ENCODE data around the gene MYO7A. TPM values are rescaled to one million over a fixed set of nuclear protein-coding genes. Genes with fewer than 3 reads are reported as not detected.

MYO7A gene
- total and polyA plus RNA-seq, 2 of the 4 experiments (the other 2 are of a cell fraction): 0.02 TPM; not detected in 1

DNA sequence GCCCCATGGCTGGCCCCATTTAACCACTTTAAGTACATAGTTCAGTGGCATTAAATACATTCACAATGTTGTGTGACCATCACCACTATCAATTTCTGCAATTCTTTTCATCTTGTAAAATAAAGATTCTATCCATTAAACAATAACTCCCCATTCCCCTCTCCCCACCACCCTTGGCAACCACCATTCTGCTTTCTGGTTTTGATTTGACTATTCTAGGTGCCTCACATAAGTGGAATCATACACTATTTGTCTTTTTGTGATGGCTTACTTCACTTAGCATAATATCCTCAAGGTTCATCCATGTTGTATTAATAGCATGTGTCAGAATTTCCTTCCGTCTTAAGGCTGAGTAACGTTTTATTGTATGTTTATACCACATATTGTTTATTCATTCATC lies 7.0 kb downstream of the MYO7A start:
- WGBS, 2 experiments (ENCODE audit: extremely low coverage in 2 of 2, insufficient read length in 1 of 2): no CpG with 5 or more reads among the region's 2 CpGs
- no peak overlapping the region for H3K14ac ChIP-seq (replicated peaks; ENCODE audit: low read depth, low read length)
- H3K27me3 ChIP-seq (ENCODE audit: control insufficient read depth, insufficient read depth, low read length): peaks cover 5% of the 10 kb centered on the region; the same call in 1 of the 2 replicates
- H2BK20ac ChIP-seq (ENCODE audit: low read depth, low read length): no peak overlapping the region
- no peak overlapping the region for H4K8ac ChIP-seq (ENCODE audit: low read depth in 2 of 2, low read length in 2 of 2)
- ATAC-seq (ENCODE audit: low read depth) (no peak), DNase-seq (no peak)
- no peaks in the 10 kb centered on the region for H3K36me3 ChIP-seq (ENCODE audit: control insufficient read depth, insufficient read depth, low read length)
- no peak overlapping the region for H2BK15ac ChIP-seq (ENCODE audit: low read depth, low read length)
- H3K79me1 ChIP-seq (ENCODE audit: low read depth in 1 of 2, low read length in 2 of 2): no peaks in the 10 kb centered on the region
- in situ Hi-C loops (cut with MboI; ENCODE audit: low sequenced_read_pairs) (no loop called here), dilution Hi-C loops (cut with HindIII; ENCODE audit: low sequenced_read_pairs, unreplicated experiment) (no loop called here), intact Hi-C loops (cut with micrococcal nuclease) (no loop called here)
- no peak overlapping the region for H3K4me3 ChIP-seq (ENCODE audit: insufficient read depth, low read depth, low read length)
- no peak overlapping the region for H3K23ac ChIP-seq (ENCODE audit: low read depth, low read length)
- POLR2A ChIA-PET (ENCODE audit: unreplicated experiment): no interaction called here
- BruUV-seq (replicated peaks): no TSS peak
- TF ChIP-seq SMC3 (IDR thresholded peaks at IDR 0.05; ENCODE audit: low read depth, low read length): no peak
- TF ChIP-seq RFX5 (IDR thresholded peaks at IDR 0.05; ENCODE audit: low read depth, low read length): no peak
- no peak overlapping the region for H2BK5ac ChIP-seq (ENCODE audit: low read depth, low read length, poor library complexity, severe bottlenecking)
- peaks cover 4% of the 10 kb centered on the region; the same call in 1 of the 2 replicates for H3K4me1 ChIP-seq (ENCODE audit: control insufficient read depth, insufficient read depth, low read length)
- H3K4ac ChIP-seq (ENCODE audit: low read depth, low read length): no peak overlapping the region
- no peak overlapping the region for H2AK5ac ChIP-seq (ENCODE audit: low read depth, low read length)
- no peak overlapping the region for H4K5ac ChIP-seq (ENCODE audit: low read depth, low read length)
- no peak overlapping the region for H3K18ac ChIP-seq (ENCODE audit: low read depth, low read length)
- CTCF ChIA-PET: no interaction called here
- no peak overlapping the region for H3K9ac ChIP-seq (ENCODE audit: low read depth, low read length)
- H4K91ac ChIP-seq (ENCODE audit: insufficient read depth, low read depth, low read length): no peak overlapping the region
- no peaks in the 10 kb centered on the region for H3K9me3 ChIP-seq (ENCODE audit: control insufficient read depth, insufficient read depth, low read length)
- no peak overlapping the region for H3K4me2 ChIP-seq (ENCODE audit: low read depth, low read length)
- H3K9me1 ChIP-seq (ENCODE audit: insufficient read depth, low read length): no peaks in the 10 kb centered on the region
- no peak overlapping the region for H3K27ac ChIP-seq (ENCODE audit: insufficient read depth, low read length)
- no peak overlapping the region for H3K56ac ChIP-seq (ENCODE audit: extremely low read depth, insufficient read depth, low read length)
- no peak overlapping the region for H2AK9ac ChIP-seq (replicated peaks; ENCODE audit: low read depth, low read length, poor library complexity)
- H2AFZ ChIP-seq (replicated peaks; ENCODE audit: low read length, poor library complexity): no peak overlapping the region
- no peaks in the 10 kb centered on the region for H4K20me1 ChIP-seq (ENCODE audit: insufficient read depth, low read length)
- no peak overlapping the region for H2BK120ac ChIP-seq (ENCODE audit: low read depth, low read length)
